HL-60 (cell line): ENCODE results near the gene PRMT7.

ENCODE experiments used
- GABPA ChIP-seq: IDR thresholded peaks from 2 replicates; pipeline ENCODE4 v1.6.1; 2012; ENCODE audit warnings: low read depth
- POLR2AphosphoS5 ChIP-seq: IDR thresholded peaks from 2 replicates; pipeline ENCODE4 v1.6.1; 2012; ENCODE audit warnings: low read depth

- TF ChIP-seq POLR2AphosphoS5 (no peak), GABPA (no peak)
Measured at GRCh38 chr16:68368301-68368888, 57.6 kb downstream of the PRMT7 start.
